Measurements from ENCODE around the gene NEUROD2.
"Not testable (repeated sequence)": the region's sequence is repeated elsewhere in the genome, so short reads cannot be mapped to it uniquely, and the experiment has no call there.

The NEUROD2 gene

GRCh38 chr17:39601758-39602532 lies 5.8 kb downstream of the NEUROD2 start:
- no peak for DNase-seq

- DNase-seq, result no peak
These were observed 6.6 kb downstream of the NEUROD2 start for GRCh38 chr17:39600997-39601597.

GRCh38 chr17:39600288-39600996 lies 7.3 kb downstream of the NEUROD2 start:
- DNase-seq, result no peak

GRCh38 chr17:39599665-39600231 lies 8.0 kb downstream of the NEUROD2 start:
- no peak for DNase-seq

GRCh38 chr17:39599004-39599664 lies 8.6 kb downstream of the NEUROD2 start:
- no peak for DNase-seq

- DNase-seq, result no peak
These were observed 9.1 kb downstream of the NEUROD2 start for GRCh38 chr17:39598630-39599003.

- DNase-seq, result no peak
These were observed 9.7 kb downstream of the NEUROD2 start for GRCh38 chr17:39598047-39598481.

- no peak for DNase-seq
These were observed 10.2 kb downstream of the NEUROD2 start for GRCh38 chr17:39597372-39598046.

GRCh38 chr17:39596543-39597267 lies 11.0 kb downstream of the NEUROD2 start:
- no peak for DNase-seq

- no peak for DNase-seq
These were observed 11.7 kb downstream of the NEUROD2 start for GRCh38 chr17:39595928-39596510.

- DNase-seq, result no peak
These were observed 12.4 kb downstream of the NEUROD2 start for GRCh38 chr17:39595294-39595693.

- no peak for DNase-seq
These were observed 14.3 kb downstream of the NEUROD2 start for GRCh38 chr17:39593371-39593770.

- peak in 1 of 2 donors; percentile 33 for DNase-seq
These were observed 15.5 kb downstream of the NEUROD2 start for GRCh38 chr17:39591958-39592954.

GRCh38 chr17:39590180-39590579 lies 17.5 kb downstream of the NEUROD2 start:
- DNase-seq, result not testable (repeated sequence)

- no peak for DNase-seq
These were observed 25.1 kb downstream of the NEUROD2 start for GRCh38 chr17:39582658-39583057.

GRCh38 chr17:39581759-39582085 lies 26.0 kb downstream of the NEUROD2 start:
- no peak for DNase-seq

GRCh38 chr17:39581071-39581758 lies 26.5 kb downstream of the NEUROD2 start:
- no peak for DNase-seq

GRCh38 chr17:39580082-39580468 lies 27.6 kb downstream of the NEUROD2 start:
- no peak for DNase-seq

GRCh38 chr17:39579318-39580081 lies 28.2 kb downstream of the NEUROD2 start:
- DNase-seq, result no peak

Data from stimulated activated CD4-positive, alpha-beta T cell treated with anti-CD3 and anti-CD28 coated beads, Interleukin-2, amount 100 ng/mL, for 48 hours (primary cell).